HG03025 (cell line): ENCODE data around the gene MYO1B.
"Not testable (repeated sequence)": the region's sequence is repeated elsewhere in the genome, so short reads cannot be mapped to it uniquely, and the experiment has no call there.

Experiments used
- ATAC-seq: cut with Tn5 transposase; IDR thresholded peaks from one replicate; pipeline ENCODE4 v1.9.1; 2021; ENCODE audit warnings: mild to moderate bottlenecking, moderate library complexity; ENCODE audit not compliant: unreplicated experiment, low FRiP score

MYO1B gene

GRCh38 chr2:191436368-191437055 is 191.3 kb downstream of the MYO1B start:
- no peak for ATAC-seq

GRCh38 chr2:191439481-191439880 is 194.3 kb downstream of the MYO1B start:
- no peak for ATAC-seq

- ATAC-seq = no peak
Observed at GRCh38 chr2:191441496-191442214, 196.5 kb downstream of the MYO1B start.

- no peak for ATAC-seq
Observed at GRCh38 chr2:191443446-191443845, 198.2 kb downstream of the MYO1B start.

- ATAC-seq = no peak
Observed at GRCh38 chr2:191446910-191447309, 201.7 kb downstream of the MYO1B start.

GRCh38 chr2:191451116-191451515 is 205.9 kb downstream of the MYO1B start:
- ATAC-seq = no peak

GRCh38 chr2:191452065-191452464 is 206.9 kb downstream of the MYO1B start:
- no peak for ATAC-seq

GRCh38 chr2:191453761-191454160 is 208.6 kb downstream of the MYO1B start:
- ATAC-seq = no peak

- ATAC-seq = not testable (repeated sequence)
Observed at GRCh38 chr2:191456506-191456905, 211.3 kb downstream of the MYO1B start.

GRCh38 chr2:191459158-191459557 is 214.0 kb downstream of the MYO1B start:
- ATAC-seq = no peak

- ATAC-seq = no peak
Observed at GRCh38 chr2:191462370-191462769, 217.2 kb downstream of the MYO1B start.

GRCh38 chr2:191463790-191464189 is 218.6 kb downstream of the MYO1B start:
- ATAC-seq = no peak

GRCh38 chr2:191465766-191466420 is 220.7 kb downstream of the MYO1B start:
- ATAC-seq = no peak

- no peak for ATAC-seq
Observed at GRCh38 chr2:191467113-191467512, 221.9 kb downstream of the MYO1B start.

GRCh38 chr2:191470306-191470705 is 225.1 kb downstream of the MYO1B start:
- no peak for ATAC-seq

GRCh38 chr2:191474464-191474863 is 229.3 kb downstream of the MYO1B start:
- no peak for ATAC-seq
